Neural cell (in vitro differentiated cells): ENCODE data around the gene STAP2. TPM values are rescaled to one million over a fixed set of nuclear protein-coding genes. Genes with fewer than 3 reads are reported as not detected.

Experiments used
- H2AFZ ChIP-seq: fragments of 200-600, 300-800 bp; sonication (generic), shearing (Covaris generic); 2 replicates; pipeline ENCODE4 v1.6.0; 2014; ENCODE audit warnings: low read depth, mild to moderate bottlenecking, antibody characterized with exemption, low read length, moderate library complexity
- H3F3A ChIP-seq: fragments of 200-600 bp; shearing (Covaris generic); 2 replicates; pipeline ENCODE4 v1.6.1; 2016; ENCODE audit warnings: mild to moderate bottlenecking, moderate library complexity, mixed read lengths, antibody characterized with exemption, low read length; ENCODE audit not compliant: insufficient read depth, poor library complexity, severe bottlenecking
- H3K27ac ChIP-seq: fragments of 200-600, 300-800 bp; sonication (generic), shearing (Covaris generic); 2 replicates; pipeline ENCODE4 v1.5.1; 2014; ENCODE audit warnings: mild to moderate bottlenecking, low read length, moderate library complexity
- H3K27me3 ChIP-seq: fragments of 300-800, 200-600 bp; sonication (generic), shearing (Covaris generic); 2 replicates; pipeline ENCODE4 v1.6.0; 2014; ENCODE audit warnings: mild to moderate bottlenecking, low read depth, low read length, moderate library complexity; ENCODE audit not compliant: insufficient read depth
- H3K36me3 ChIP-seq: fragments of 300-800, 200-600 bp; sonication (generic), shearing (Covaris generic); 2 replicates; pipeline ENCODE4 v1.5.1; 2014; ENCODE audit warnings: mild to moderate bottlenecking, antibody characterized with exemption, low read length, moderate library complexity; ENCODE audit not compliant: insufficient read depth
- H3K4me2 ChIP-seq: fragments of 300-800, 200-600 bp; sonication (generic), shearing (Covaris generic); 2 replicates; pipeline ENCODE4 v1.6.0; 2014; ENCODE audit warnings: mild to moderate bottlenecking, low read length
- H3K4me3 ChIP-seq: fragments of 300-800, 200-600 bp; sonication (generic), shearing (Covaris generic); 2 replicates; pipeline ENCODE4 v1.5.1; 2014; ENCODE audit warnings: mild to moderate bottlenecking, low read length, moderate library complexity
- H3K79me2 ChIP-seq: fragments of 200-600 bp; shearing (Covaris generic); replicated peaks from 2 replicates; pipeline ENCODE4 v1.6.0; 2014; ENCODE audit warnings: mild to moderate bottlenecking, low read length, moderate library complexity; ENCODE audit not compliant: insufficient read depth
- H3K9ac ChIP-seq: fragments of 300-800, 200-600 bp; sonication (generic), shearing (Covaris generic); 2 replicates; pipeline ENCODE4 v1.6.1; 2016; ENCODE audit warnings: mild to moderate bottlenecking, low read length, mixed read lengths
- H3K9me2 ChIP-seq: fragments of 200-600 bp; shearing (Covaris generic); 2 replicates; pipeline ENCODE4 v1.6.1; 2016; ENCODE audit warnings: mild to moderate bottlenecking, low read length, mixed read lengths; ENCODE audit not compliant: insufficient read depth
- H3K9me3 ChIP-seq: fragments of 200-600, 300-800 bp; sonication (generic), shearing (Covaris generic); 2 replicates; pipeline ENCODE4 v1.6.1; 2016; ENCODE audit warnings: mild to moderate bottlenecking, mixed run types, low read length, moderate library complexity, mixed read lengths
- H4K20me1 ChIP-seq: fragments of 200-600 bp; shearing (Covaris generic); 2 replicates; pipeline ENCODE4 v1.6.1; 2016; ENCODE audit warnings: mild to moderate bottlenecking, mixed run types; ENCODE audit not compliant: insufficient read depth
- CTCF ChIP-seq: fragments of 450-650 bp; IDR thresholded peaks from 2 replicates; pipeline ENCODE4 v1.5.1; 2014; ENCODE audit warnings: antibody characterized with exemption, mild to moderate bottlenecking, moderate library complexity; ENCODE audit not compliant: poor library complexity, severe bottlenecking
- EP300 ChIP-seq: fragments of 450-650 bp; conservative IDR thresholded peaks from 2 replicates; pipeline ENCODE4 v1.6.1; 2014; ENCODE audit warnings: antibody characterized with exemption, mild to moderate bottlenecking, moderate library complexity; ENCODE audit not compliant: poor library complexity, severe bottlenecking
- EZH2 ChIP-seq: fragments of 200-600, 300-800 bp; shearing (Covaris generic), sonication (generic); IDR thresholded peaks from 2 replicates; pipeline ENCODE4 v1.6.1; 2014; ENCODE audit warnings: antibody characterized with exemption, low read length, borderline replicate concordance, mild to moderate bottlenecking; ENCODE audit not compliant: insufficient read depth, poor library complexity, severe bottlenecking
- MXI1 ChIP-seq: fragments of 450-650 bp; conservative IDR thresholded peaks from 2 replicates; pipeline ENCODE4 v1.6.1; 2014; ENCODE audit warnings: antibody characterized with exemption, mild to moderate bottlenecking; ENCODE audit not compliant: poor library complexity, severe bottlenecking
- POLR2AphosphoS5 ChIP-seq: IDR thresholded peaks from 2 replicates; pipeline ENCODE4 v1.6.1; 2012
- RAD21 ChIP-seq: fragments of 450-650 bp; conservative IDR thresholded peaks from 2 replicates; pipeline ENCODE4 v1.6.1; 2014; ENCODE audit warnings: antibody characterized with exemption, mild to moderate bottlenecking, moderate library complexity
- REST ChIP-seq: IDR thresholded peaks from 2 replicates; pipeline ENCODE4 v1.6.1; 2012; ENCODE audit warnings: borderline replicate concordance
- SMC3 ChIP-seq: fragments of 450-650 bp; conservative IDR thresholded peaks from 2 replicates; pipeline ENCODE4 v1.6.1; 2014; ENCODE audit warnings: antibody characterized with exemption, mild to moderate bottlenecking, moderate library complexity; ENCODE audit not compliant: poor library complexity
- TAF1 ChIP-seq: IDR thresholded peaks from 2 replicates; pipeline ENCODE4 v1.6.1; 2012; ENCODE audit warnings: low read depth
- polyA plus RNA-seq: library from polyadenylated mRNA; depleted of rRNA; stranded (reverse); fragments of >200 nt; gene quantifications from 2 replicates; pipeline ENCODE4 v1.2.3, GENCODE V29; 2014

STAP2 gene
- polyA plus RNA-seq, 1 donor from 2014 or later = 0.16 TPM

DNA sequence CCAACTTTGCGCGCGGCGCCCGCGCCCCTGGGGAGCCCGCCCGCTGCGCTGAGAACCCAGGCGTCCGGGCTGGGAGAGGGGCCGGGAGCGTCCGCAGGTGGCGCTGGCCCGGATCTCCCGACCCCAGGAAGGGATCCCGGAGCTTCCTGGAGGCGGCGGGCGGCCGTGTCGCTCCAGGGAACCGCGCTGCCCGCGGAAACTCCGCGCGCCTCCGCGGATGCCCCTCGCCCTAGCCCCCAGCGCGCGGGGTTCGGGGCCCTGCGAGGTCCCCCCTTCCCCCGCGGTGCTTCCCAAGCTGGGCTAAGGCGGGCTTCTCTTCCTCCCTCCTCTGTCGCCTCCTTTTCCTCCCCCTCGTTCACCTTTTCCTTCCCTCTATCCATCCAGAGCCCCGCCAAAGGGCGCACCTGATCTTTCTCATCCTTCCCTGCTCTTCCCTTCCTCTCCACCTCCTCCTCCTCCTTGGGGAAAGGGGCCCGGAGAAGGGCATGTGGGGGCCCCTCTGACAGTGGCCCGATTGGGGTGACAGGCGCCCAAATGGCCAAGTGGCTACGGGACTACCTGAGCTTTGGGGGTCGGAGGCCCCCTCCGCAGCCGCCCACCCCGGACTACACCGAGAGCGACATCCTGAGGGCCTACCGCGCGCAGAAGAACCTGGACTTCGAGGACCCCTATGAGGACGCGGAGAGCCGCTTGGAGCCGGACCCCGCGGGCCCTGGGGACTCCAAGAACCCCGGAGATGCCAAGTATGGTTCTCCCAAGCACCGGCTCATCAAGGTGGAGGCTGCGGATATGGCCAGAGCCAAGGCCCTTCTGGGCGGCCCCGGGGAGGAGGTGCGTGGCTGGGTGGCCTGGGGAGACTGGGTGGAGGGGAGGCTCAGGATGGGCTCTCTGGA lies 58.9 kb downstream of the STAP2 start:
- Histone ChIP-seq H3K9me2 (no peaks in the 10 kb centered on the region), H3F3A (no peaks in the 10 kb centered on the region), H3K9me3 (no peaks in the 10 kb centered on the region), H3K4me2 (peak overlapping the region; percentile 97), H3K27me3 (no peaks in the 10 kb centered on the region), H4K20me1 (no peaks in the 10 kb centered on the region), H3K27ac (peak overlapping the region; percentile 86), H3K79me2 (peaks cover 9% of the 10 kb centered on the region), H3K9ac (peak overlapping the region; percentile 92), H3K36me3 (no peaks in the 10 kb centered on the region), H2AFZ (peak overlapping the region; percentile 5), H3K4me3 (peak overlapping the region; percentile 89)
- TF ChIP-seq CTCF = peak; percentile 31
- TF ChIP-seq TAF1 = no peak
- TF ChIP-seq SMC3 = peak; percentile 33
- no peak for TF ChIP-seq RAD21
- peak; percentile 48 for TF ChIP-seq MXI1
- peak; percentile 21 for TF ChIP-seq EP300
- no peak for TF ChIP-seq REST
- TF ChIP-seq EZH2 = no peak
- TF ChIP-seq POLR2AphosphoS5 = no peak

DNA sequence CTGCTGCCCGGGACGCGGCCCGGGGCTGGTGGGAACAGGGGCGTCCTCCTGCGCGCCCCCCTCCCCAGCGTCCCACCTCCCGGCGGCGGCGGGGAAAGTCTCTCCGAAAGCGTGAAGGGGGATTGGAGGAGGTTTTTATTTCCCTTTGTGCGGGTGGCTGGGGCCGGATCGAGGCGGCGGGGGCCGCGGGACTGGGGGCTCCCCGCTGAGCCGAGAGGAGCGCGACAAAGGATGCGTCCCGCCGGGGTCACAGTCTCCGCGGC lies 59.4 kb downstream of the STAP2 start:
- TF ChIP-seq POLR2AphosphoS5 = peak; percentile 45
- no peak for TF ChIP-seq EP300
- no peaks in the 10 kb centered on the region for H4K20me1 ChIP-seq
- H3K4me3 ChIP-seq = peak overlapping the region; percentile 89
- no peak overlapping the region for H2AFZ ChIP-seq
- no peaks in the 10 kb centered on the region for H3K27me3 ChIP-seq
- H3K4me2 ChIP-seq = no peak overlapping the region
- H3K79me2 ChIP-seq = peaks cover 9% of the 10 kb centered on the region
- H3K27ac ChIP-seq = peak overlapping the region; percentile 86
- no peaks in the 10 kb centered on the region for H3K9me3 ChIP-seq
- H3K9me2 ChIP-seq = no peaks in the 10 kb centered on the region
- peak overlapping the region; percentile 92 for H3K9ac ChIP-seq
- H3F3A ChIP-seq = no peaks in the 10 kb centered on the region
- no peaks in the 10 kb centered on the region for H3K36me3 ChIP-seq
